SK-MEL-5 (cell line): ENCODE measurements around the gene GINS2. TPM values are rescaled to one million over a fixed set of nuclear protein-coding genes. Genes with fewer than 3 reads are reported as not detected.

Experiments used
- DNase-seq: peaks from one replicate; pipeline ENCODE4 v3.0.0-alpha.2; 2016; ENCODE audit warnings: low read depth, low spot score
- in situ Hi-C: cut with HindIII; loops from 2 replicates; pipeline ENCODE4 v1.10.0; 2016; ENCODE audit warnings: low sequenced_read_pairs, high pct_unique_total_duplicates, low pct_unique_long_range_greater_than_20kb
- total RNA-seq: library from RNA; depleted of rRNA; stranded (reverse); fragments of >200 nt; shearing (Covaris generic); gene quantifications from 2 replicates; pipeline ENCODE4 v1.2.3, GENCODE V29; 2014

The GINS2 gene
- total RNA-seq, 1 experiment from 2014 or later = 10.9 TPM

DNA sequence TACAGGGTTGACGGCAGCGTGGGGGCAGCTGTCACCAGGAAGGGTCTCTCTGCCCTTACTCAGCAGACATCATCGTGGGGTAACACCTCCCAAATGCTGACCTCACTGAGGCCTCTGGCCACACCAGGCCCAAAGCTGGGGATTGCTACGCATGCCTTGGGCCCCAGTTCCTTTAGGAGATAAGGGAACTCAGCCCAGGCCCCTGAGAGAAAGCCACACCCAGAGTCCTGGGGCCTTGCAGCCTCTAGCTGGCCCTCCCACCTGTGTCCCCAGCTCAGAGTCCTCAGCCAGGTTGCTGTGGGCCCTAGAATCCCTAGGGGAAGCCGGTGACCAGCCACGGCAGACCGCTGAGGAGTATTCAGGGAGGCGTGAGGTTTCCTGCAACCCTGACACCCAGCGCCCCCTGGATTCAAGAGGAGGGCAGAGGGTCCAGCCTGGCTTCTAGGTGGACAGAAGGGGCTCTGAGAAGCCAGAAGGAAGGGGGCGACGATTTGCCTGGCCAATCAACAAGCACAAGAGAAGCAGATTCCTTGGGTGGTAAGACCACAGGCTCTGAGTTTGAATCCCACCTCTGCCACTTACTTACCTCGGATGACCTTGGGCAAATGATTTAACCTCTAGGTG lies 10.3 kb upstream of the GINS2 start:
- in situ Hi-C loops = no loop called here
- no peak for DNase-seq

DNA sequence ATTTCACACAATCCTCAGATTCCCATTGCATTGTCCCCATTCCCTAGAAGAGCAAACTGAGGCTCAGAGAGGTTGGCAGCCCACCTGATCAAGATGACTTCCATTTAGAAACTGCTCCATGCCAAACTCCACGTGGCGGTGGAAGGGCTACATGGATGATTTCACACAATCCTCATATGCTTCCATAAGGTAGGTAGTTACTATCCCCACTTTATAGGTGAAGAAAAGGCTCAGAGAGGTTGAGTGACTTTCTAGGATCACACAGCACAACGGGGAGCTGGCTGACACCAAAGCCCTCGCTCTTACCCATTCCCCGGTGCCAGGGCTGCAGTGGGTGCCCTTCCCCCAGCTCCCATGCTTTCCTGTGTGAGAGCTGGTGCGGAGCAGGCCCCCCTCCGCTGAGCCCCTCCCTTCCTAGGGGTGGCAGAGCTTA lies 9.7 kb upstream of the GINS2 start:
- DNase-seq = no peak
- in situ Hi-C loops = no loop called here

- DNase-seq = no peak
- in situ Hi-C loops = no loop called here
Observed at GRCh38 chr16:85697431-85697830, 8.7 kb upstream of the GINS2 start.

DNA sequence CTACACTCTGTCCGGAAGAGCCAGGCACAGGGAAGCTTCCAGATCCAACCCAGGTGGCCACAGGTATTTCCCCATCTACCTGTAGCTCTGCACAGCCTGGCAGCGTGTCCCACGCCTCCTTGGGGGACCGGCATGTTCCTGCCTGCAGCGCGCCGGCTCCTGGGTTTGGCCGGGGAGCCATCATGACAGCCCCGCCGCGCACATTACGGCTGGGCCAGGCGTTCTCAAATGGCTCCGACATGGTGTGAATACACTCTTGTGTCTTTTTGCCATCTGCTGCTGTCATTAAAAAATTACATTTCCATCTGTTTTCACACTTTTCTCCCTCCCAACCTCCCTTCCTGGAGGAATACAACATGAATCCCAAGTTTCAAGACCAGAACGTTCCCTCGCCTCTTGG lies 8.0 kb upstream of the GINS2 start:
- DNase-seq = no peak
- in situ Hi-C loops = no loop called here

GRCh38 chr16:85695196-85696128 lies 6.7 kb upstream of the GINS2 start:
- DNase-seq = no peak
- in situ Hi-C loops = no loop called here

GRCh38 chr16:85690469-85691064 lies 1.8 kb upstream of the GINS2 start:
- DNase-seq = no peak
- in situ Hi-C loops = no loop called here

- in situ Hi-C loops = no loop called here
- no peak for DNase-seq
Observed at GRCh38 chr16:85689950-85690320, 1.2 kb upstream of the GINS2 start.

GRCh38 chr16:85689285-85689949 lies 663 bp upstream of the GINS2 start:
- in situ Hi-C loops = no loop called here
- no peak for DNase-seq

DNA sequence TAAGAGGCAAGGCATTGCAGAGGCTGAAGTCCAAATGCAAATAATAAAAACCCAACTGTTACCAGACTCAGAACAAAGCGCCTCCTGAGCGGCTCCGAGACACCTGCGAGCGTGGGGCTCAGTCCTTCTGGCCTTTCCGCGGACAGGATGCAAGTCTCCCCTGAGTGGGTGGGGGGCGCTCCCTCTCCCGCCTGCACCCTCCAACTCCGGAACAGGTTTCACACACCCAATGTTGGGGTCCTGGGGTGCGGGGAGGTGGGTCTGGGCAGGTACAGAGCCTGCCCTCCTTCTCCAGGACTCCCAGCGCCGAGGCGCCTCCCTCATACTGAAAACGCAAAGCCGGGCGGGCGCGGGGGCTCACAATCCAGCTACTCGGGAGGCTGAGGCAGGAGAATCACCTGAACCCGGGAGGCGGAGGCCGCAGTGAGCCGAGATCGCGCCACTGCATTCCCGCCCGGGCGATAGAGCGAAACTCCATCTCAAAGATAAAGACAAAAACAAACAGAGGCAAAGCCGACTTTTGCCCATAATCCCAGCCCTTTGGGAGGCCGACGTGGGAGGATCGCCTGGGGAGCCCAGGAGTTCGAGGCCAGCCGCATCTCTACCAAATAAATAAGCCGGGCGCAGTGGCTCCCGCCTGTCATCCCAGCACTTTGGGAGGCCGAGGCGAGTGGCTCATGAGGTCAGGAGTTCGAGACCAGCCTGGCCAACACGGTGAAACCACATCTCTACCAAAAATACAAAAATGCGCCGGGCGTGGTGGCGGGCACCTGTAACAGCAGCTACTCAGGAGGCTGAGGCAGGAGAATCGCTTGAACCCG lies 893 bp downstream of the GINS2 start:
- no peak for DNase-seq

DNA sequence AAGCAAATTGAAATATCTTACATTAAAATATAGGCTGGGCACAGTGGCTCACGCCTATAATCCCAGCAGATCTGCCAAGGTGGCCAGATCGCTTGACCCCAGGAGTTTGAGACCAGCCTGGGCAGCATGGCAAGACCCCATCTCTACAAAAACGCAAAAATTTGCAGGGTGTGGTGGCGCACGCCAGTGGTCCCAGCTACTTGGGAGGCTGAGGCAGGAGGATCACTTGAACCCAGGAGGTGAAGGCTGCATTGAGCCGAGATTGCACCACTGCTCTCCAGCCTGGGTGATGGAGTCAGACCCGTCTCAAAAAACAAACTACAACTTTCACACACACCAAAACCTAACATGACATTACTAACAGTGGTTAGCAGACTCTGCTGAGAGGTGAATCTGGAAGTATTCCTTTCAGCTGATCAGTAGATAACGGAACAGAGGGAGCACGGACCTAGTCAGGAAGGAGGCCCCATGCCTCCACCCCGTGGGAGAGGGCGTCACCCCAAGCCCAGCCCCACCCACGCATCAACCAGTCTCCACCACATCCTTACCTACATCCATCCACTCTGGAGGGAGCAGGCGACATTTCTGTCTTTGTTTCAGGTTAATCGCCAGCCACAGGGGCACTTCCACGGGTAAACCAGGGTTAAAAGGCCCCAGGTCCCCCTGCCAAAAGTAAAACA lies 1.7 kb downstream of the GINS2 start:
- DNase-seq = no peak
- in situ Hi-C loops = no loop called here

More for the DNA sequence above, 893 bp downstream of the GINS2 start:
- in situ Hi-C loops = no loop called here

DNA sequence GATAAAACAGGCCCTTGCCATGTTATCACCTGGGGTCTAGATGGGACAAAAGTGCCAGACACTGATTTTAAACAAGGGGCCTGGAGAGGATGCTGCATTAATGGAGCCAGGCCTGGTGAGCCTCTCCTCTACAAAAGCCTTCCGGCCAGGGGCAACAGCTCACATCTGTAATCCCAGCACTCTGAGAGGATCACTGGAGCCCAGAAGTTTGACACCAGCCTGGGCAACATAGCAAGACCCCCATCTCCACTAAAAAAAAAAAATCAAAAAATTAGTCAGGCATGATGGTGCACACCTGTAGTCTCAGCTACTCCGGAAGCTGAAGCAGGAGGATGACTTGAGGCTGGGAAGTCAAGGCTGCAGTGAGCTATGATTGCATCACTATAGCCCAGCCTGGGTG lies 3.5 kb downstream of the GINS2 start:
- no peak for DNase-seq
- in situ Hi-C loops = no loop called here

GRCh38 chr16:85683363-85683762 lies 5.4 kb downstream of the GINS2 start:
- in situ Hi-C loops = no loop called here
- DNase-seq = no peak

- DNase-seq = no peak
- in situ Hi-C loops = no loop called here
Observed at GRCh38 chr16:85682516-85682915, 6.2 kb downstream of the GINS2 start.

GRCh38 chr16:85681255-85681654 lies 7.5 kb downstream of the GINS2 start:
- in situ Hi-C loops = no loop called here
- DNase-seq = no peak

GRCh38 chr16:85680352-85680944 lies 8.3 kb downstream of the GINS2 start:
- in situ Hi-C loops = no loop called here

GRCh38 chr16:85679870-85680269 lies 8.9 kb downstream of the GINS2 start:
- DNase-seq = no peak
- in situ Hi-C loops = no loop called here

More at GRCh38 chr16:85680352-85680944, 8.3 kb downstream of the GINS2 start:
- no peak for DNase-seq
